Fibroblast of skin of left biceps (primary cell): ENCODE data around the gene STK40.

Experiments
- DNase-seq, 2 experiments: peaks; one replicate each; pipeline ENCODE4 v3.0.0-alpha.2; 2013; ENCODE audit warnings: low read depth in 2 of 2

Gene STK40

DNA sequence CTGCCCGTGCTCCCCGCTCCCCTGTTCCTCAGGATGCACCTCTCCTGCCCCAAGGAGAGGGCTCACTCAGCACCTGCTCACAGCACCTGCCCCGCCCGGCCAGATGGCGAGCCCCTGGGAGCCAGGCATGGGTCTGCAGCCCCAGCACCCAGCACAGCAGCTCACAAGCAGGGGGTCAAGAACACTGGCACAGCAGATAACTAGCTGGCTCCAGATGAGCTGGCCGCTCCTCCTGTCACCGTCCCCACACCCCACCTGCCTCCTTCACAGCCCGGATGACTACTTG, 41.4 kb downstream of the STK40 start:
- no peak for DNase-seq

DNA sequence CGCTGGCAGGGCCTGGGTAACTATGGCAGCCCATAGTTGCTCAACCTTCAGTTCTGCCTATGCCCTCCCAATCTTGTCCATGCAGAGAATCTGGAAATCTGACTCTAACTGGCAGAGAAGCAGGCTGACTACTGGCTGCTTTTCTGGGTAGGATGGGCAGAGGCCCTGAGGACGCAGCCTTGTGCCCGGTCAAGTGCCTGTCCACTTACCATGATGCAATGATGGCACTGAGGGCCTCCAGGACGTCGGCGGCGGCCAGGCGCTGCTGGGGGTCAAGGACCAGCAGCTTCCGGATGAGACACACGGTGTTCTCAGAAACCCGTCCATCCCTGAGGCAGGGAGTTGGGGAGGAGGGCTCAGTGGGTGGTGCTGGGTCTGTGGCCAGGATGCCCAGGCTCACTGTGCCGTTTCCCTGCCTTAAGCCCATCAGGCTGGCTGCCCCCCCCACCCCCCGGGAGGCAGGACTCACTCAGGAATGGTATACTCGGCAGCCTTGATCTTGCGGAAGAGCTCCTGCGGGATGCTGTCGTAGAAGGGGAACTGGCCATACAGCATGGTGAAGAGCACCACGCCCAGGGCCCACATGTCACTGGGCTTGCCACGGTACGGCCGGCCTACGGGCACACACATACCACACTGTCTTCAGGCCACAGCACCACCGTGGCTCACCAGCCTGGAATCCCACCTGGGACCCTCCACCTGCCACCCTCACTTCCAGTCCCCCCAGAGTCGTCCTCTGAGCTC, 41.9 kb downstream of the STK40 start:
- DNase-seq = no peak

DNA sequence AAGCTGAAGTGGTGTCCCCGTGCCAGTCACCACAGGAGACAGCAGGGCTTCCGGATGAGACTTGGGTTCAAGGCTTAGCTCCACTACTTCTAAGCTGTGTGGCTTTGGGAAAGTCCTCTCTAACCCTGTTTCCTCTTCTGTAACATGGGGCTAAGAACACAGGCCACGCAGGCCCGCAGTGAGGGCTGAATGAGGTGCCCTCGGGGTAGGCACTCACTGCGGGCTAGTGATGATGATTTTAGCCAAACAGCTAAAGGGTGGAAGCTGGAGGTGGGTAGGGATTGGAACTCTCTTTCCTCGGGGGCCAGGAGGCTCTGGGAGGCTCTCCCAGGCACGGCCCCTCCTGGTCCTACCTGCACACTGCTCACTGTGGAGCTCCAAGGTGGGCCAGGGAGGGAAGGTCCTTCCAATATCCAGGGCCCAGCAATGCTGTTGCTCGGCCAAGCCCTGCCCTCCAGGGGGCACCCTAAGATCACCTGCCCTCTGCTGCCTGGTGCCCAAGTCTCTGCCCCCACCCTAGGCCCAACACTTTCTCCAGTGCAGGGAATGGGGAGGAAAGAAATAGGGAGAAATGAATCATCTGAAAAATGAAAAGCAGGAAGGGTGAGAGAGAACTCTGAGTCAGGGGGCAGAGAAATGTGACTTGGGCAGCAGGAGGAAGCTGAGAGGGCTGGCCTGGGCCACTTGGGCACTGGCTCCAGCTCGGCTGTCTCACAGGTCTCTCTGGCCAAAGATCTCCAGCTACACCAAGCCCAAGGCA, 43.1 kb downstream of the STK40 start:
- no peak for DNase-seq

DNA sequence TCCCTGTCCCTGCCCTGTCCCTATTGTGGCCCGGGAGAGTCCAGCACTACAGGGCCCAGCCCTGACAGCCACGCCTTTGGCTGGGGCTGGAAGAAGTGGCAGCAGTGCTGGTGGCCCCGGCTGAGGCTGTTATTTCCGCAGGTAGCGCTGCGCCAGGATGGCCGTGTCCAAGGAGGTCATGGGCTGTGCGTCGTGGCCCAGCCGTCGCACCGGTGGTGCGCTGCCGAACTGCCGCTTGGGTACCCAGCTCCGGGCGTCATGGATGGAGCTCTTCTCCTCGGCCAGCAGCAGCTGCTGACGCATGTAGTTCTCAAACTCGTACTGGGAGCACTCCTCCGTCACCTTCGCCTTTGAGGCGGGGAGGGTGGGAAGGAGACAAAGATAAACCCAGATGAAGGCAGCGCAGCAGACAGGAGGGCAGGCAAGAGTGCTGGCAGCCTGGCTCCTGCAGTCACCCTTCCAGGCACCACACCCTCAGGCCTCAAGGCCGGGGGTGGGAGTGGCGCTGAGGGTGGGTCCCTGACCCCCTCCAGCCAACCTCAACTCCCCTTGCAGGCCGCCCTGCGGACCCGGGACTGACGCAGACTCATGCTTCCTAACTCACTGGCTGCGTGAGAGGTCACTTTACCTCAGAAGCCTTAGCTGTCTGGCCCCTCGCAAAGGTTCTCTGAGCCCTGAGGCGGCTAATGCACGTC, 44.0 kb downstream of the STK40 start:
- no peak for DNase-seq

DNA sequence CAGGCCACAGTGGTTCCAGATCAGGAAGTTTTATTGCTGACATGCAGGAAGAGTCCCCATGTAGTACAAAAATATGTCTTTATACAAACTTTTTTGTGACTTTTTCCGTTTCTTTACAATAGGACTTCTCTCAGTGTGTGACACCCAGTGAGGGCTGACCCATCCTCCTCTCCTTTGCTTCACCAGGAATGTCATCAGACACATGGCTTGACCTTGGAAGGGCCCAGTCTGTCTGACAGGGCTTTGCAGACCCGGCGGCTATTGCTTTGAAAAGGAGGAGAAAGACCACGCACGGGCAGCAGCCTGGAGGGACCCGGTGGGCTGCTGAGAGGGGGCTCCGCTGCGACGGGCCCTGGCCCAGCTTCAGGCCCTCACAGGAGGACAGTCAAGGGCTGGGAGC, 46.1 kb downstream of the STK40 start:
- no peak for DNase-seq

- no peak for DNase-seq
These were observed 46.5 kb downstream of the STK40 start for GRCh38 chr1:36339215-36339614.

DNA sequence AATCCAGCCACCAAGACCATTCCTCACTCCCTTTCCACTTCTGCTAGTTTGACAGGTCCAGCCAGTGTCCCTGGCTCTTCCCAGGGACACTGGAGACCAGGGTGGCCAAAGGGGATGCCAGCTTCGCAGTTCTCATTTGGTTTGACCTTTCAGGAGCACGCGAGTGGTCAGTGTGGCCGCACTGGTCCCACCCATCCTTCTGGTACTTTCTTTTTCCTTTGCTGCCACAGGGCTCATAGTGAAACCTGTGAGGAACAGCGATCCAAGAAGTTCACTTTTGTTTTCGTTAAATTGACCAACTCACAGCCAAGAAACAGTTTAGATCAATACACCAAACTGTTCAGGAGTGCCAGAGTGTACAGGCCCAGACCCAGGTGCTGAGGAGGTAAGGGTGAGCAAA, 47.9 kb downstream of the STK40 start:
- DNase-seq = no peak

DNA sequence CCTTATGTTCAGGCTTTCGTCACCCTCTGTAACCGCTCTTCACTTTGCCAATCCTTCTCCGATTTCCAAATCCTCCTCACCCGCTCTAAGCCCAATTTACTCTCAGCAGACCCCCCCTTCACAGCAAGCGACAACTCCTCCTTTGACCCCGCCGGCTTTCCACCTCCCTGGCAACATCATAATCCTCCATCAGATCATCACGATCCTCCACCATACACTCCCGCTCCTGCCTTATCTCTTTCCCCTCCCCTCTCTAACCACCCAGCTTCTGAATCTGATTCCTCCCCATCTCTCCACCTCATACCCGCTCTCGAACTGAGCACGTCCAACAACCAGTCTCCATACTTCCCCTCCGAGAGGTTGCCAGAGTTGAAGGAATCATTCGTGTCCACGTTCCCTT, 54.8 kb downstream of the STK40 start:
- no peak for DNase-seq

- no peak for DNase-seq
These were observed 55.9 kb downstream of the STK40 start for GRCh38 chr1:36329817-36330216.

- DNase-seq = no peak
These were observed 57.0 kb downstream of the STK40 start for GRCh38 chr1:36328713-36329112.

DNA sequence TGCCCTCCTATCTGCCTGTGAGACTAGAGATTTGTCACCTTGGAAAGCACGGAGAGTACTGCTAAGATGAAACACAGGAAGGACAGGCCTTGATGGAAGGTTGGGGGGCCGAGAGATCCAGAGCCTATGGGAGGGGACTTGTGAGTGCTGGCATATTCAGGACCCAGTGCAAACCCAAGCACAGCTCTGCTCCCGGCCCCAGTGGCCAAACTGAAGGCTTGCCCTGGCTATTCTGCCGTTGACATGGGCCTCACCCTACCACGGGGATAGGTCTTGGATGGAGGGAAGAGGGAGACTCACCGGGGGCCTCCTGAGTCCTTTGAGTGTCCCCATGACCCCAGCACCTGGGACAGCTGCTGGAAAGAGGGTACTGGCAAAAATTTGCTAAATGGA, 57.6 kb downstream of the STK40 start:
- DNase-seq = no peak

DNA sequence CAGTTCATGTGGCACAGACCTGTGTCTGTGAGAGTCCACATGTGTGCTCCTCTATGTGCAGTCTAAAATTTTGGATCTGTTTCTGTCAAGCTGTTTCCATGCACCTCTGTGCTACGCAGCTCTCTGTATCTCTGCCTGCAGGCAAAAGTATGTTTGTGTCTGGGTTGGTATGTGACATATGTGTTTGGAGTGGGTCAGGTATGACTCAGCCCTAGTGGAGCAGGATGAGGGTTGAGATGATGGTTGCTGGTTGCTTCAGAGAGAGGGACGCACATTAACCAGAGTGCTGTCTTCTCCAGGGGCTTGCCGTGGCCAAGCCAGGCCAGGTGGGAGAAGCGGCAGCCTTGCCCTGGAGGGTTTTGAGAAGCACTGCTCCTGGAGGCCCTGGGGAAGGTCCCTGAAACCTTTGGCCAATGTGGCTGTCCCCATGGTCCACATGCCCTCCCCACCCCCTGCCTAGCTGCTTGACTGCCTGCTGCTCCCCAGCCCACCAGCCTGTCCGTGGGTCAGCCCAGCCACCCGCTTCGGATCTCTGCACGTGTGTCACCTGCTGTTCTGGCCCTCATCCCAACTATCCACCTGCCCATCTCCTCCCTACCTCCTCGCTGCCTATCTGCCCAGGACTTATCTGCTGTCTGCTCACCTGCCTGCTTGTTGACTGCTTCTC, 58.2 kb downstream of the STK40 start:
- DNase-seq = no peak

DNA sequence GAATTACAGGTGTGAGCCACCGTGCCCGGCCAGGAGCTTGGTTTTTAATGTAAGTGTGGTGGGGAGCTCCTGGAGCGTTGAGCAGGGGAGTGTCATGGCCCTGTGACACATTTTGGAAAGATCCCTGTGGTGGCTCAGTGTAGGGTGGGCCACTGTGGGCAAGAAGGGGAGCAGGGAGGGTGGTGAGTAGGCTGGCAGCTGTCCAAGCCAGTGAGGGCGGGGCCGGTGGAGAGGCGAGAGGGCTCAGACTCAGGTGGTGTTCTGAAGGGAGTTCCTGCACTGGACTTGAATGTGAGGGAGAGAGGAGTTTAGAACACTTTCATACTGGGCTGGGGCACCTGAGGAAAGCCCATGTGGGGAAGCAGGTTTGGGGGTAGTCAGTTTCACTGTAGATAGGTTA, 59.2 kb downstream of the STK40 start:
- DNase-seq = no peak

- DNase-seq = no peak
These were observed 61.4 kb downstream of the STK40 start for GRCh38 chr1:36324353-36324703.

- DNase-seq = peak; percentile 55
These were observed 61.9 kb downstream of the STK40 start, which contains the start of gene EVA1B for GRCh38 chr1:36323636-36324352. Gene EVA1B (minus strand): TSS chr1:36323645. CDS start chr1:36323037, 608 bp downstream.

DNA sequence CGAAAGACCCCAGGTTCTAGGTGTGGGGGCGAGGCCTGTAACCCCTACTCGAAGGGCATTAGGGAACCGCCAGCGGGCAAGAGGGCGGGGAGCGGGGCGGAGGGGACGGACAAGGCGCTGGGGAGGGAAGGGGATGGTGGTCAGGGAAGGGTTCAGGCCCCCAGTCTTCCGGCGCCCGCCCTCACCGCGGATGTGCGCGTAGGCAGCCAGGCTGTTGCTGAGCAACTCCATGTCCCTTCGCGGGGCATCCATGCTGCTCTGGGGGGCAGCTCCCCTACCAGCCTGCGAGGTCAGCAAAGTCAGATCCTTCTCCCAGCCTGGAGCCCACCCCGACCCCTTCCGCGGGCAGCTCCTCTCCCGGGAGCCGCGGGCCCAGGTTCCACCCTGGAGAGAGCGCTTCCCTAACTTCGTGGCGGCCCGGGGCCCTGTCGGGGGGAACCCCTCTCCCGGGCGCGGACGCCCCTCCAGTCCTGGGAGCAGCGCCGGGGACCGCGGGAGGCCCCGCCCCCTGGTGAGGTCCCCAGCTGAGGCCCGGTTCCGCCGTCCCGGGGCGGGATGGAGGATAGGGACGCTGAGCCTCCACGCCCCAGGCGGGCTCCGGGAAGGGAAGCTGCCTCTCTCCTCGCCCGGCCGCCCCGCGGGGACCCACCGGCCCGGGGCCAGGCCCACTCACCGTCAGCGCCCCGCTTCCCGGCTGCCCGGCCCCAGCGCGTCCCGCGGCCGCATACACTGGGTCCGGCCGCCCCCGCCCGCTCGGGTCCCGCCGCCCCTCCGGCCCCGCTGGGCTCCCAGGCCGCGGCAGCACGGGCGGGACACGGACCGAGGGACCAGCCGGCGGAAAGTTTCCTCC, 62.7 kb downstream of the STK40 start:
- no peak for DNase-seq

DNA sequence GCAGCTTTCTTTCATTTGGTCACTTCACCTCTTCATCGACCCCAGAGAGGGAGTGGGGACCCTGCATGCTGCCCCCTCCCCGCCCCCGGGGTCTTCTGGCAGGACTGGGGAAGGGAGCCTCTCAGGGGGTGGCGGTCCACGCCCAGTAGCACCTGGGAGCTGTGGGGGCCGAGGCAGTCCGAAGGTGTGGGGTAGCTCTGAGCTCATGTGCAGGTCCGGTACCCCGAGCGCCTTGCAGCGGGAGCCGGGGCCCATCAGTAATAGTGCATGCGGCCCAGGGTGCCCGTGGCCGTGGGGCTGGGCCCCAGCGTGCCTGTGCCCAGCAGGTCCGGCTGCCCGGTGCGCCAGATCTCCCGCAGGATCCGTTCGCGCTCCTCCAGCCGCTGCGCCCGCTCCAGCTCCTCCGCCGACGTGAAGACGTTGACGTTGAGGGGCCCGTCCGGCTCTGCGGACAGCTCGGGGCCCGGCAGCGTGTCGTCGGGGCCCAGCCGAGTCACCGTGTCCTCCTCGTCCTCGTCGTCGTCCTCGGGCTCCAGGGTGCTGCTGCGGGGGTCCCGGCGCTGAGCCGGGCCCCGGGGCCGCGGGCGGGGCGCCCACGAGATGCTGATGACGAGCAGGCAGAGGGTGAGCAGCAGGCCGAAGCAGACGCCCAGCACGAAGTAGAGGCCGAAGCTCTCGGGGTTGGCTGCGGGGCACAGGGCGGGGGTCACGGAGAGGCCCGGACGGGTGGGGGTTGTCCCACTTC, 63.5 kb downstream of the STK40 start:
- no peak for DNase-seq

DNA sequence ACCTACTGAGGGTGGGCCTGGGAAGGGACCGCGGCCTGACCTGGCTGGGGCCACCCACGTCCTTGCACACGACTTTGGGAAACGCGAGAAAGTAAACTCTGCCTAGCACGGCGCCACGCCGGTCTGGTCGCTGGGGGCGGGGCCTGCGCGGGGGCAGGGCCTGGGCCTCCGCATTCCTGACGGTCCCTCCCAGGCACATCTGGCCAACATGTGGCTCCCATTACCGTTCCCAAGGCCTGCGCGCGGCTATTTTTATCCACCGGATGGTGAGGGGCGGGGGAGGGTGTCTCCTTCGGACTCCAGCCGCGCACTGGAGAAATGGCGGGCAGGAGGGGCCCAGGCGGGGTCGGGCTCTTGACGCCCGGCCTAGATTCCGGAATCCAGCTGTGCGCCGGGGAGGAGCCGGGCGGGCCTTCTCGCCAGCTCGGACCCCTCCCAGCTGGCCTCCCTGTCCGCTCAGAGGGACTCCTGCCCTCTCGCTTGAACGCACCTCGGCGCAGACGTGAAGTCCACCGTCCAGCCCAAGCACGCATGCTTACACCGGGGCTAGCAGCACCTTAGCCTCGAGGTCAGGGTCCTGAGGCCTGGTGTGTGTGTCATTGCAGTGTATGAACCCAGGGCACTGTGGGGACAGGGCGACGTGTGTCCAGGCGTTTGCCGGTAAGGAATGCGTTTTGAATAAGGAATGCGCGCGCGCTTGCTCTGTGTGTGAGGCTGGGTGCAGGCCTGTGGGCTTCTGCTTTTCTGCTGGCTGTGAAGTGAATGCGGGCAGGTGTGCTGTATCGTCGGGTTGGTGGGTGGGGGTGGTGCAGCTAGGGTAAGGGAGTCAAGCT, 64.4 kb downstream of the STK40 start:
- peak; percentile 90 for DNase-seq

- no peak for DNase-seq
These were observed 65.0 kb downstream of the STK40 start for GRCh38 chr1:36320767-36321118.
